HCT116 (cell line): ENCODE measurements around the gene MARCKS. TPM values are rescaled to one million over a fixed set of nuclear protein-coding genes. Genes with fewer than 3 reads are reported as not detected.

Source experiments
- ATAC-seq: fragments of 200-7000 bp; cut with Tn5 transposase; 2 replicates; pipeline ENCODE4 v1.9.1; 2020; ENCODE audit warnings: mild to moderate bottlenecking, moderate library complexity
- BruUV-seq: library from RNA; stranded (reverse); fragments of 400-500 nt; replicated peaks from 2 replicates; lab custom pipeline; 2021; lab: Mats Ljungman, UMichigan
- CTCF ChIA-PET: fragments of 300-600 bp; sonication (Branson Sonifier 250); formaldehyde crosslinking; loops from one replicate; lab custom pipeline; 2021; ENCODE audit warnings: antibody characterized with exemption; lab: Charles Lee
- POLR2A ChIA-PET: fragments of 300-600, 350-600 bp; sonication (Branson Sonifier 250); formaldehyde crosslinking; loops from one replicate; lab custom pipeline; 2021; ENCODE audit warnings: antibody characterized with exemption; lab: Charles Lee
- RAD21 ChIA-PET, 2 experiments: fragments of 300-600 bp; sonication (Branson Sonifier 250); formaldehyde crosslinking; loops; one replicate each; lab custom pipeline; 2023; ENCODE audit warnings: low total read pairs in 2 of 2; ENCODE audit not compliant: uncharacterized antibody in 2 of 2, unreplicated experiment in 2 of 2, low non-redundant PET in 1 of 2; lab: Charles Lee
- DNase-seq: peaks from one replicate; pipeline ENCODE4 v3.0.0-alpha.2; 2010; ENCODE audit warnings: low read depth, low spot score
- H2AFZ ChIP-seq: fragments of 200-600 bp; shearing (Covaris generic), sonication (generic); 2 replicates; pipeline ENCODE4 v1.6.1; 2017; ENCODE audit warnings: low read depth, mixed run types, mixed read lengths, antibody characterized with exemption, low read length; ENCODE audit not compliant: poor library complexity, severe bottlenecking
- H3K27ac ChIP-seq: 2 replicates; pipeline ENCODE4 v1.5.1; 2012; ENCODE audit warnings: low read depth, low read length
- H3K27me3 ChIP-seq: fragments of 200-600 bp; sonication (generic); 2 replicates; pipeline ENCODE4 v1.6.1; 2016; ENCODE audit warnings: mixed run types, low read length, mixed read lengths; ENCODE audit not compliant: insufficient read depth
- H3K36me3 ChIP-seq, 2 experiments: fragments of 200-500 bp in 1 of 2; fragments of 200-600 bp in 1 of 2; sonication (Bioruptor generic) in 1 of 2; sonication (generic) in 1 of 2; 2 replicates each; pipeline versions ENCODE4 v1.5.1 to v1.6.1; 2014 to 2016; ENCODE audit warnings: low read length in 2 of 2, inconsistent platforms in 1 of 2, mixed read lengths in 1 of 2, mixed run types in 1 of 2; ENCODE audit not compliant: insufficient read depth in 2 of 2, control insufficient read depth in 1 of 2
- H3K4me1 ChIP-seq, 2 experiments: fragments of 200-600 bp in 1 of 2; sonication (generic) in 1 of 2; 2 replicates each; pipeline versions ENCODE4 v1.5.1 to v1.6.1; 2012 to 2017; ENCODE audit warnings: low read length in 2 of 2, inconsistent platforms in 1 of 2, mild to moderate bottlenecking in 1 of 2, mixed read lengths in 1 of 2, mixed run types in 1 of 2, moderate library complexity in 1 of 2; ENCODE audit not compliant: insufficient read depth in 2 of 2, control insufficient read depth in 1 of 2
- H3K4me2 ChIP-seq: fragments of 200-600 bp; sonication (generic); 2 replicates; pipeline ENCODE4 v1.6.1; 2017; ENCODE audit warnings: mixed run types, low read length, mixed read lengths
- H3K4me3 ChIP-seq, 2 experiments: fragments of 200-600 bp in 1 of 2; sonication (generic) in 1 of 2; replicated peaks in 1 of 2; 2 replicates each; pipeline ENCODE4 v1.5.1; 2011 to 2016; ENCODE audit warnings: low read length in 2 of 2, control low read depth in 1 of 2, low read depth in 1 of 2, mild to moderate bottlenecking in 1 of 2, mixed read lengths in 1 of 2, mixed run types in 1 of 2
- H3K79me2 ChIP-seq: fragments of 200-600 bp; sonication (generic); 2 replicates; pipeline ENCODE4 v1.6.1; 2017; ENCODE audit warnings: mild to moderate bottlenecking, mixed run types, low read length, moderate library complexity, mixed read lengths; ENCODE audit not compliant: insufficient read depth
- H3K9ac ChIP-seq: fragments of 200-600 bp; sonication (generic); 2 replicates; pipeline ENCODE4 v1.6.1; 2016; ENCODE audit warnings: low read length, mixed read lengths
- H3K9me2 ChIP-seq: fragments of 200-600 bp; sonication (generic), shearing (Covaris generic); 2 replicates; pipeline ENCODE4 v1.6.1; 2017; ENCODE audit warnings: mixed run types, mild to moderate bottlenecking, moderate library complexity; ENCODE audit not compliant: insufficient read depth
- H3K9me3 ChIP-seq, 2 experiments: fragments of 200-500 bp in 1 of 2; fragments of 200-600 bp in 1 of 2; sonication (Bioruptor generic) in 1 of 2; sonication (generic) in 1 of 2; 2 replicates each; pipeline ENCODE4 v1.6.1; 2014 to 2017; ENCODE audit warnings: low read length in 2 of 2, mixed read lengths in 2 of 2, inconsistent platforms in 1 of 2, low read depth in 1 of 2, mild to moderate bottlenecking in 1 of 2, mixed run types in 1 of 2, moderate library complexity in 1 of 2; ENCODE audit not compliant: control insufficient read depth in 1 of 2, insufficient read depth in 1 of 2
- H4K20me1 ChIP-seq: fragments of 200-600 bp; sonication (generic), shearing (Covaris generic); 2 replicates; pipeline ENCODE4 v1.6.1; 2017; ENCODE audit warnings: mixed run types, mild to moderate bottlenecking, moderate library complexity; ENCODE audit not compliant: insufficient read depth
- EZH2 ChIP-seq: fragments of 200-600 bp; sonication (generic); IDR thresholded peaks from 2 replicates; pipeline ENCODE4 v1.6.1; 2017; ENCODE audit warnings: antibody characterized with exemption, mixed run types
- FOSL1 ChIP-seq: IDR thresholded peaks from 2 replicates; pipeline ENCODE4 v1.6.1; 2012; ENCODE audit warnings: low read depth
- RAD21 ChIP-seq: IDR thresholded peaks from 2 replicates; pipeline ENCODE4 v1.6.1; 2012; ENCODE audit warnings: low read depth, mild to moderate bottlenecking
- REST ChIP-seq: IDR thresholded peaks from 2 replicates; pipeline ENCODE4 v1.6.1; 2012; ENCODE audit warnings: low read depth
- SIN3A ChIP-seq: IDR thresholded peaks from 2 replicates; pipeline ENCODE4 v1.6.1; 2012; ENCODE audit warnings: low read depth
- SRF ChIP-seq: IDR thresholded peaks from 2 replicates; pipeline ENCODE4 v1.6.1; 2012; ENCODE audit warnings: low read depth
- TCF7L2 ChIP-seq: IDR thresholded peaks from 2 replicates; pipeline ENCODE4 v1.7.0; 2011; ENCODE audit warnings: borderline replicate concordance, inconsistent platforms; ENCODE audit not compliant: insufficient read depth, insufficient read length; ENCODE audit errors: extremely low read depth
- ZFX ChIP-seq: fragments of 450-650 bp; IDR thresholded peaks from 2 replicates; pipeline ENCODE4 v1.6.1; 2017
- intact Hi-C: fragments of 100-400 bp; cut with micrococcal nuclease; formaldehyde crosslinking; loops from 2 replicates; pipeline ENCODE4 v1.10.0; 2022
- total RNA-seq: library from RNA; stranded (reverse); gene quantifications from one replicate; pipeline ENCODE4 v1.2.1, GENCODE V29; 2021; ENCODE audit not compliant: unreplicated experiment

MARCKS gene
- total RNA-seq, 1 experiment from 2014 or later = 25.7 TPM

DNA sequence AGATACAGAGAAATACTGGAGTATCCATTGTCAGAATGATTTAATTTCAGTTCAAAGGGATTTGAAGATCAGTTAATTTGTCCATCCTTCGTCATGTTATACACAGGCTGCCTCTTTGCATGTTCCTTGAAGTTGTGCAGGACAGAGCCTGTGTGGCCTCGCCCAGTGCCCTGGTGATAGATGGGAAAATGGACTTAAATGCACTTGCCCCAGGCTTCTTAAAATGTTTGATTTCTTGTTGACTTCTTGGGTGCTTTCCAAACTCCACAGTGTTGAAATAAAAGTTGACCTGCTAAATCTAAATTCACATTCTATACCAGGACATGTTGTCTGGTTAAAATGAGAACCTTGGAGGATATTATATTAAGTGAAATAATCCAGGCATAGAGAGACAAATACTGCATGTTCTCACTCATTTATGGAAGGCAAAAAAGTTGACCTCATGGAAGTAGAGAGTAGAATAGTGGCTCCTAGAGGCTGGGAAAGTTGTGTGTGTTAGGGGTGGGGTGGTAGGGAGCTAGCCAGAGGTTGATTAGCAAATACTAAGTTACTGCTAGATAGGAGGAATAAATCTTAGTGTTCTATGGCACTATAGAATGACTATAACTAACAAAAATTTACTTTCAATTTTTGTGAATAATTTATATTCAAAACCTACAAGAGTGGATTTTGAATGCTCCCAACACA is 25.3 kb downstream of the MARCKS start:
- BruUV-seq = no TSS peak
- TF ChIP-seq SIN3A (no peak), RAD21 (no peak), TCF7L2 (no peak), FOSL1 (no peak), SRF (no peak), EZH2 (no peak), REST (no peak), ZFX (no peak)
- TF ChIP-seq, all 23 proteins: peak for 0
- intact Hi-C loops = no loop called here
- POLR2A ChIA-PET = no interaction called here
- H3K9me2 ChIP-seq = no peaks in the 10 kb centered on the region
- DNase-seq (no peak), ATAC-seq (no peak)
- H3K27me3 ChIP-seq = no peaks in the 10 kb centered on the region
- H3K4me1 ChIP-seq = no peaks in the 10 kb centered on the region
- no peaks in the 10 kb centered on the region for H4K20me1 ChIP-seq
- no peak overlapping the region for H2AFZ ChIP-seq
- no peaks in the 10 kb centered on the region for H3K9me3 ChIP-seq
- no peak overlapping the region for H3K4me2 ChIP-seq
- no peaks in the 10 kb centered on the region for H3K79me2 ChIP-seq
- CTCF ChIA-PET = interaction anchor here (0.7 kb wide), 1 partner anchor 576 kb away, joined by 3 read pairs; no protein-coding TSS in a partner anchor
- RAD21 ChIA-PET = no interaction called here
- H3K27ac ChIP-seq = no peak overlapping the region
- H3K4me3 ChIP-seq = no peak overlapping the region
- no peak overlapping the region for H3K9ac ChIP-seq
- H3K36me3 ChIP-seq = no peaks in the 10 kb centered on the region
